HepG2 (cell line): ENCODE data around the gene KIAA0408. TPM values are rescaled to one million over a fixed set of nuclear protein-coding genes. Genes with fewer than 3 reads are reported as not detected.

ENCODE experiments used
- ATAC-seq: fragments of 200-7000 bp; cut with Tn5 transposase; 3 replicates; pipeline ENCODE4 v1.9.1; 2020; ENCODE audit warnings: mild to moderate bottlenecking, moderate library complexity
- BruUV-seq: library from RNA; stranded (reverse); fragments of 400-500 nt; replicated peaks from 2 replicates; lab custom pipeline; 2021; lab: Mats Ljungman, UMichigan
- CTCF ChIA-PET: fragments of 300-600 bp; formaldehyde crosslinking; extraction: SDS; loops from one replicate; lab custom pipeline; 2021; ENCODE audit warnings: low total read pairs, inconsistent platforms, low intra/inter-chr PET ratio; lab: Yijun Ruan, JAX
- POLR2A ChIA-PET: fragments of 350-600 bp; sonication (Branson Sonifier 250); formaldehyde crosslinking; loops from one replicate; lab custom pipeline; 2020; ENCODE audit warnings: antibody characterized with exemption, inconsistent platforms; lab: Yijun Ruan, JAX
- DNase-seq: peaks from one replicate; pipeline ENCODE4 v3.0.0-alpha.2; 2015; ENCODE audit warnings: low spot score
- FAIRE-seq: peaks from 3 replicates; lab custom pipeline; 2011; peaks lifted over from hg19 to GRCh38; lab: Jason Lieb, UNC
- H2AFZ ChIP-seq: one replicate; pipeline ENCODE4 v1.6.1; 2011; ENCODE audit warnings: low read length, inconsistent platforms
- H3K27ac ChIP-seq: fragments of 300-600 bp; 3 replicates; pipeline ENCODE4 v1.8.0; 2011; ENCODE audit warnings: mixed run types, mild to moderate bottlenecking, mixed read lengths, low read length, inconsistent platforms; ENCODE audit not compliant: insufficient read depth; ENCODE audit errors: extremely low read length
- H3K27me3 ChIP-seq, 2 experiments: fragments of 200-600 bp in 1 of 2; 2 replicates in 1 of 2; 3 replicates in 1 of 2; pipeline versions ENCODE4 v1.6.0 to v1.8.0; 2011; ENCODE audit warnings: low read length in 2 of 2, mild to moderate bottlenecking in 2 of 2, moderate library complexity in 2 of 2, inconsistent platforms in 1 of 2; ENCODE audit not compliant: insufficient read depth in 2 of 2, control insufficient read depth in 1 of 2
- H3K36me3 ChIP-seq, 2 experiments: fragments of 200-600 bp in 1 of 2; replicated peaks in 1 of 2; 2 replicates in 1 of 2; 3 replicates in 1 of 2; pipeline versions ENCODE4 v1.5.1 to v1.8.0; 2011; ENCODE audit warnings: low read length in 2 of 2, inconsistent platforms in 1 of 2; ENCODE audit not compliant: insufficient read depth in 2 of 2, control insufficient read depth in 1 of 2
- H3K4me1 ChIP-seq: 2 replicates; pipeline ENCODE4 v1.5.1; 2012; ENCODE audit warnings: low read length, inconsistent platforms; ENCODE audit not compliant: insufficient read depth
- H3K4me2 ChIP-seq: 2 replicates; pipeline ENCODE4 v1.6.0; 2011; ENCODE audit warnings: low read depth, low read length, inconsistent platforms
- H3K4me3 ChIP-seq, 3 experiments: fragments of 200-600 bp in 1 of 3; sonication (generic), shearing (Covaris generic) in 1 of 3; replicated peaks in 1 of 3; 2 replicates each; pipeline ENCODE4 v1.5.1; 2011 to 2016; ENCODE audit warnings: low read length in 3 of 3, inconsistent platforms in 2 of 3, low read depth in 2 of 3, mild to moderate bottlenecking in 2 of 3, control low read depth in 1 of 3, mixed read lengths in 1 of 3; ENCODE audit not compliant: insufficient read depth in 1 of 3
- H3K79me2 ChIP-seq: one replicate; pipeline ENCODE4 v1.6.1; 2011; ENCODE audit warnings: low read length, inconsistent platforms; ENCODE audit not compliant: insufficient read depth
- H3K9ac ChIP-seq: 2 replicates; pipeline ENCODE4 v1.6.0; 2011; ENCODE audit warnings: mild to moderate bottlenecking, low read depth, low read length, inconsistent platforms; ENCODE audit not compliant: insufficient read depth
- H3K9me3 ChIP-seq: 2 replicates; pipeline ENCODE4 v1.5.1; 2012; ENCODE audit warnings: mild to moderate bottlenecking, low read length
- H4K20me1 ChIP-seq: 2 replicates; pipeline ENCODE4 v1.6.0; 2011; ENCODE audit warnings: inconsistent platforms, mild to moderate bottlenecking, low read length, moderate library complexity; ENCODE audit not compliant: insufficient read depth
- EEA1 ChIP-seq: sonication (generic); formaldehyde crosslinking; IDR thresholded peaks from 2 replicates; pipeline ENCODE4 v1.5.1; 2020; ENCODE audit warnings: mild to moderate bottlenecking, missing genetic modification reagents, borderline replicate concordance
- JUND ChIP-seq: sonication (generic); formaldehyde crosslinking; IDR thresholded peaks from 2 replicates; pipeline ENCODE4 v1.8.0; 2022; ENCODE audit warnings: mild to moderate bottlenecking, missing genetic modification reagents
- KLF12 ChIP-seq: sonication (generic); formaldehyde crosslinking; IDR thresholded peaks from 2 replicates; pipeline ENCODE4 v1.4.0; 2020; ENCODE audit warnings: missing genetic modification reagents, borderline replicate concordance
- KLF6 ChIP-seq: IDR thresholded peaks from 2 replicates; pipeline ENCODE4 v1.8.0; 2016; ENCODE audit warnings: missing biosample characterization, missing genetic modification reagents
- KMT2B ChIP-seq: IDR thresholded peaks from 2 replicates; pipeline ENCODE4 v1.6.1; 2016; ENCODE audit warnings: missing genetic modification reagents, missing compliant biosample characterization
- PAXIP1 ChIP-seq: sonication (generic); formaldehyde crosslinking; conservative IDR thresholded peaks from 2 replicates; pipeline ENCODE4 v1.4.0; 2020; ENCODE audit warnings: mild to moderate bottlenecking, missing genetic modification reagents, moderate library complexity
- TSC22D2 ChIP-seq: sonication (generic); formaldehyde crosslinking; IDR thresholded peaks from 2 replicates; pipeline ENCODE4 v1.5.1; 2020; ENCODE audit warnings: missing genetic modification reagents, mild to moderate bottlenecking, borderline replicate concordance
- ZSCAN9 ChIP-seq: IDR thresholded peaks from 2 replicates; pipeline ENCODE4 v1.6.1; 2016; ENCODE audit warnings: borderline replicate concordance
- WGBS: methylation state at CpG from one replicate; pipeline ENCODE4 v1.1.6; 2017; ENCODE audit warnings: low lambda C conversion rate; 5-methylcytosine and 5-hydroxymethylcytosine counted together
- in situ Hi-C: cut with HindIII; loops from 2 replicates; pipeline ENCODE4 v1.10.0; 2017; ENCODE audit warnings: low pct_unique_long_range_greater_than_20kb; ENCODE audit not compliant: extremely low pct_ligation_motif_present
- intact Hi-C: fragments of 100-400 bp; cut with micrococcal nuclease; formaldehyde crosslinking; loops from one replicate; pipeline ENCODE4 v1.10.0; 2022; ENCODE audit not compliant: unreplicated experiment
- polyA plus RNA-seq, 8 experiments: library from polyadenylated mRNA; depleted of rRNA in 3 of 8; stranded (reverse) in 7 of 8; unstranded in 1 of 8; fragments of >200 nt; fragmentation: Illumina TruSeq in 4 of 8; extraction: Trizol in 4 of 8; gene quantifications; 2 replicates each; pipeline versions ENCODE4 v1.2.1 to v1.2.3, GENCODE V29; 2011 to 2016; ENCODE audit warnings: low read depth in 4 of 8, missing spikeins in 1 of 8, mixed read lengths in 1 of 8; ENCODE audit not compliant: insufficient read depth in 1 of 8
- total RNA-seq, 5 experiments: library from RNA; depleted of rRNA; stranded (reverse); fragments of >200 nt; fragmentation: Illumina TruSeq; extraction: Trizol; gene quantifications; 2 replicates each; pipeline ENCODE4 v1.2.3, GENCODE V29; 2016; ENCODE audit warnings: low read depth in 1 of 5
- TF ChIP-seq, protein P1 (sequence below): sonication (generic); formaldehyde crosslinking; IDR thresholded peaks from 2 replicates; pipeline ENCODE4 v1.4.0; 2020; ENCODE audit warnings: missing genetic modification reagents

KIAA0408 gene
- total and polyA plus RNA-seq, 2 of the 13 experiments (the other 11 are each of a cell fraction or from before 2014, with no cell fraction given) = not detected

DNA sequence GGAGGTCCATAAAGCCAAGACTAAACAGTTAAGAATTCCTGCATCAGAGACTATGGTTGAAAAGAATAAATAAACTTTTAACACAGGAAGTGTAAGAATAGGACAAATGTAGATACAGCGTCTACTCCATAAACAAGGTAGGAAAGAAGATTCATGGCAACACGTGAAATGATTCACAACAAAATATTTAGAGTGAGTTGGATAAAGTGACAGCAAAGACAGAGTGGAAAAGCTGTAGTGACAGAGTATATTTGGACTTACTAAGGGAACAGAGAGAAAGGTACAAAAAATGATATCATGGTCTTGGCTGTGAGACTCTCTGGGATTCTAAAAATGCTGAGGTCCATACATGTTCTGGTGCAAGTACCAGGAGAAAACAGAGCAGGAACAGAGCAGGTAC, 21.9 kb upstream of the KIAA0408 start:
- no peaks in the 10 kb centered on the region for H3K9me3 ChIP-seq
- no peak overlapping the region for H2AFZ ChIP-seq
- no peak for ATAC-seq
- intact Hi-C loops = no loop called here
- no peak for FAIRE-seq
- no peak overlapping the region for H3K9ac ChIP-seq
- no peak for DNase-seq
- H3K27ac ChIP-seq = no peak overlapping the region
- BruUV-seq = no TSS peak
- peaks cover 20% of the 10 kb centered on the region for H3K4me1 ChIP-seq
- H3K4me2 ChIP-seq = no peak overlapping the region
- no peaks in the 10 kb centered on the region for H3K27me3 ChIP-seq
- ChIA-PET CTCF (no interaction called here), POLR2A (no interaction called here)
- no peak overlapping the region for H3K4me3 ChIP-seq
- WGBS = 49% methylated on average over 2 of the region's 2 CpGs
- no peaks in the 10 kb centered on the region for H3K79me2 ChIP-seq
- no peaks in the 10 kb centered on the region for H4K20me1 ChIP-seq
- in situ Hi-C loops = no loop called here
- H3K36me3 ChIP-seq = no peaks in the 10 kb centered on the region
- TF ChIP-seq ZSCAN9 (no peak), TSC22D2 (no peak), KLF12 (CRISPR knock-in tag) (no peak), JUND (CRISPR knock-in tag) (no peak), KLF6 (CRISPR knock-in tag) (no peak), EEA1 (CRISPR knock-in tag) (no peak), PAXIP1 (CRISPR knock-in tag) (no peak), KMT2B (CRISPR knock-in tag) (no peak)
- TF ChIP-seq, protein P1, sequence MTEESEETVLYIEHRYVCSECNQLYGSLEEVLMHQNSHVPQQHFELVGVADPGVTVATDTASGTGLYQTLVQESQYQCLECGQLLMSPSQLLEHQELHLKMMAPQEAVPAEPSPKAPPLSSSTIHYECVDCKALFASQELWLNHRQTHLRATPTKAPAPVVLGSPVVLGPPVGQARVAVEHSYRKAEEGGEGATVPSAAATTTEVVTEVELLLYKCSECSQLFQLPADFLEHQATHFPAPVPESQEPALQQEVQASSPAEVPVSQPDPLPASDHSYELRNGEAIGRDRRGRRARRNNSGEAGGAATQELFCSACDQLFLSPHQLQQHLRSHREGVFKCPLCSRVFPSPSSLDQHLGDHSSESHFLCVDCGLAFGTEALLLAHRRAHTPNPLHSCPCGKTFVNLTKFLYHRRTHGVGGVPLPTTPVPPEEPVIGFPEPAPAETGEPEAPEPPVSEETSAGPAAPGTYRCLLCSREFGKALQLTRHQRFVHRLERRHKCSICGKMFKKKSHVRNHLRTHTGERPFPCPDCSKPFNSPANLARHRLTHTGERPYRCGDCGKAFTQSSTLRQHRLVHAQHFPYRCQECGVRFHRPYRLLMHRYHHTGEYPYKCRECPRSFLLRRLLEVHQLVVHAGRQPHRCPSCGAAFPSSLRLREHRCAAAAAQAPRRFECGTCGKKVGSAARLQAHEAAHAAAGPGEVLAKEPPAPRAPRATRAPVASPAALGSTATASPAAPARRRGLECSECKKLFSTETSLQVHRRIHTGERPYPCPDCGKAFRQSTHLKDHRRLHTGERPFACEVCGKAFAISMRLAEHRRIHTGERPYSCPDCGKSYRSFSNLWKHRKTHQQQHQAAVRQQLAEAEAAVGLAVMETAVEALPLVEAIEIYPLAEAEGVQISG (CRISPR knock-in tag) = no peak
